B cell (primary cell): ENCODE measurements around the gene CRYBG3. TPM values are rescaled to one million over a fixed set of nuclear protein-coding genes. Genes with fewer than 3 reads are reported as not detected.

Experiments
- ATAC-seq: fragments of 200-7000 bp; cut with Tn5 transposase; one replicate; pipeline ENCODE4 v1.10.0; 2021; ENCODE audit warnings: low read depth, mild to moderate bottlenecking, moderate number of reproducible peaks, moderate library complexity
- CTCF ChIA-PET: fragments of 350-600 bp; sonication (Branson Sonifier 250); formaldehyde crosslinking; loops from one replicate; lab custom pipeline; 2021; ENCODE audit warnings: antibody characterized with exemption, inconsistent platforms; lab: Charles Lee
- POLR2A ChIA-PET: fragments of 350-600 bp; sonication (Branson Sonifier 250); formaldehyde crosslinking; loops from one replicate; lab custom pipeline; 2021; ENCODE audit warnings: antibody characterized with exemption; lab: Charles Lee
- DNase-seq: peaks from one replicate; pipeline ENCODE4 v3.0.0; 2013
- H2AFZ ChIP-seq: 2 replicates; pipeline ENCODE4 v1.6.1; 2012; ENCODE audit warnings: mild to moderate bottlenecking, low read depth, low read length; ENCODE audit not compliant: insufficient read depth, poor library complexity, severe bottlenecking
- H3K27ac ChIP-seq, 2 donors: 1 replicate in 1 of 2; 2 replicates in 1 of 2; pipeline ENCODE4 v1.5.1; 2012 to 2013; ENCODE audit warnings: low read length in 2 of 2, mild to moderate bottlenecking in 2 of 2, moderate library complexity in 1 of 2
- H3K27me3 ChIP-seq, 4 experiments: fragments of 200-600 bp in 1 of 4; sonication (generic) in 1 of 4; replicated peaks in 1 of 4; 1 replicate in 2 of 4; 2 replicates in 2 of 4; pipeline versions ENCODE4 v1.6.1 to v1.7.0; 2013 to 2016; ENCODE audit warnings: low read length in 3 of 4, mild to moderate bottlenecking in 2 of 4, mixed read lengths in 1 of 4, moderate library complexity in 1 of 4; ENCODE audit not compliant: insufficient read depth in 4 of 4, control insufficient read depth in 3 of 4; ENCODE audit errors: control extremely low read depth in 1 of 4
- H3K36me3 ChIP-seq, 2 experiments: replicated peaks in 1 of 2; 1 replicate in 1 of 2; 2 replicates in 1 of 2; pipeline versions ENCODE4 v1.6.1 to v1.7.1; 2013; ENCODE audit warnings: low read length in 1 of 2; ENCODE audit not compliant: insufficient read depth in 2 of 2, control insufficient read depth in 1 of 2; ENCODE audit errors: control extremely low read depth in 1 of 2, extremely low read depth in 1 of 2
- H3K4me1 ChIP-seq, 2 donors: fragments of 200-600 bp in 1 of 2; sonication (generic) in 1 of 2; 1 replicate in 1 of 2; 2 replicates in 1 of 2; pipeline versions ENCODE4 v1.5.1 to v1.6.1; 2013 to 2017; ENCODE audit warnings: low read length in 2 of 2; ENCODE audit not compliant: control insufficient read depth in 2 of 2, insufficient read depth in 2 of 2
- H3K4me2 ChIP-seq: replicated peaks from 2 replicates; pipeline ENCODE3; 2012; ENCODE audit warnings: mild to moderate bottlenecking, low read depth, low read length; ENCODE audit not compliant: poor library complexity, severe bottlenecking
- H3K4me3 ChIP-seq, 5 experiments: fragments of 200-600 bp in 1 of 5; sonication (generic) in 1 of 5; 1 replicate in 3 of 5; 2 replicates in 2 of 5; pipeline versions ENCODE4 v1.5.1 to v1.7.0; 2011 to 2016; ENCODE audit warnings: low read length in 4 of 5, mild to moderate bottlenecking in 4 of 5, low read depth in 2 of 5, control low read depth in 1 of 5, moderate library complexity in 1 of 5; ENCODE audit not compliant: insufficient read depth in 1 of 5; ENCODE audit errors: control extremely low read depth in 1 of 5, extremely low read depth in 1 of 5
- H3K79me2 ChIP-seq: fragments of 200-600 bp; sonication (generic); one replicate; pipeline ENCODE4 v1.6.0; 2016; ENCODE audit warnings: low read length; ENCODE audit not compliant: control insufficient read depth, insufficient read depth
- H3K9ac ChIP-seq: fragments of 200-600 bp; sonication (generic); 2 replicates; pipeline ENCODE4 v1.6.1; 2017; ENCODE audit warnings: mild to moderate bottlenecking, low read length, moderate library complexity
- H3K9me3 ChIP-seq, 3 donors: one replicate each; pipeline versions ENCODE4 v1.6.1 to v1.7.1; 2013; ENCODE audit warnings: low read length in 2 of 3; ENCODE audit not compliant: control insufficient read depth in 2 of 3, insufficient read depth in 1 of 3; ENCODE audit errors: control extremely low read depth in 1 of 3
- H4K20me1 ChIP-seq: 2 replicates; pipeline ENCODE4 v1.6.0; 2012; ENCODE audit warnings: mild to moderate bottlenecking, low read length; ENCODE audit not compliant: insufficient read depth, control insufficient read depth, poor library complexity, severe bottlenecking
- H3K27ac Mint-ChIP-seq: one replicate; pipeline ENCODE4 v1.8.0; 2021; ENCODE audit warnings: mixed read lengths
- H3K27me3 Mint-ChIP-seq: one replicate; pipeline ENCODE4 v1.8.0; 2021; ENCODE audit warnings: mixed read lengths
- H3K4me1 Mint-ChIP-seq: one replicate; pipeline ENCODE4 v1.8.0; 2021; ENCODE audit warnings: mixed read lengths
- H3K4me3 Mint-ChIP-seq: one replicate; pipeline ENCODE4 v1.8.0; 2021; ENCODE audit warnings: mixed read lengths
- H3K9me3 Mint-ChIP-seq: one replicate; pipeline ENCODE4 v1.8.0; 2022; ENCODE audit warnings: mixed read lengths; ENCODE audit not compliant: insufficient read depth
- CTCF ChIP-seq: fragments of 200-600 bp; IDR thresholded peaks from one replicate; pipeline ENCODE4 v1.8.0; 2022; ENCODE audit warnings: antibody characterized with exemption, mild to moderate bottlenecking
- EZH2 ChIP-seq: IDR thresholded peaks from 2 replicates; pipeline ENCODE4 v1.6.1; 2012; ENCODE audit warnings: borderline replicate concordance, low read depth, mild to moderate bottlenecking, moderate library complexity, low read length; ENCODE audit not compliant: insufficient read depth, poor library complexity, severe bottlenecking
- WGBS: methylation state at CpG from one replicate; pipeline ENCODE4 v1.1.5; 2013; ENCODE audit warnings: missing lambda C conversion rate; ENCODE audit not compliant: insufficient coverage; 5-methylcytosine and 5-hydroxymethylcytosine counted together
- intact Hi-C: fragments of 100-400 bp; cut with micrococcal nuclease; formaldehyde crosslinking; loops from one replicate; pipeline ENCODE4 v1.10.0; 2022
- polyA plus RNA-seq: library from polyadenylated mRNA; depleted of rRNA; stranded (reverse); fragments of >200 nt; gene quantifications from 2 replicates; pipeline ENCODE4 v1.2.3, GENCODE V29; 2012
- total RNA-seq, 2 donors: library from RNA; stranded (reverse); fragments of 120-200 nt in 1 of 2; gene quantifications; 1 replicate in 1 of 2; 2 replicates in 1 of 2; pipeline versions ENCODE4 v1.2.3 to v1.2.4, GENCODE V29; 2013 to 2022

Gene CRYBG3
- total and polyA plus RNA-seq, 2 donors (not counting 1 experiment from before 2014, with no cell fraction given): 2.2 to 3.0 TPM

GRCh38 chr3:97917813-97918536 is 96.2 kb downstream of the CRYBG3 start:
- no peaks in the 10 kb centered on the region for H3K27me3 Mint-ChIP-seq
- Histone ChIP-seq H3K27me3 (no peaks in the 10 kb centered on the region), H3K4me3 (no peak overlapping the region), H3K4me2 (no peak overlapping the region), H3K36me3 (peaks cover 1 to 2% of the 10 kb centered on the region in 2 experiments), H3K4me1 (no peaks in the 10 kb centered on the region), H3K9me3 (no peaks in the 10 kb centered on the region), H3K27ac (no peak overlapping the region), H3K9ac (no peak overlapping the region), H2AFZ (no peak overlapping the region), H4K20me1 (no peaks in the 10 kb centered on the region), H3K79me2 (no peaks in the 10 kb centered on the region)
- H3K9me3 Mint-ChIP-seq: no peaks in the 10 kb centered on the region
- intact Hi-C loops: no loop called here
- no peak for ATAC-seq
- CTCF ChIA-PET: no interaction called here
- no peak overlapping the region for H3K27ac Mint-ChIP-seq
- H3K4me1 Mint-ChIP-seq: no peaks in the 10 kb centered on the region
- no peak for DNase-seq
- no peak overlapping the region for H3K4me3 Mint-ChIP-seq
- POLR2A ChIA-PET: no interaction called here
- no peak for TF ChIP-seq EZH2
- no peak for TF ChIP-seq CTCF
- WGBS: 100% methylated on average over 2 of the region's 3 CpGs

DNA sequence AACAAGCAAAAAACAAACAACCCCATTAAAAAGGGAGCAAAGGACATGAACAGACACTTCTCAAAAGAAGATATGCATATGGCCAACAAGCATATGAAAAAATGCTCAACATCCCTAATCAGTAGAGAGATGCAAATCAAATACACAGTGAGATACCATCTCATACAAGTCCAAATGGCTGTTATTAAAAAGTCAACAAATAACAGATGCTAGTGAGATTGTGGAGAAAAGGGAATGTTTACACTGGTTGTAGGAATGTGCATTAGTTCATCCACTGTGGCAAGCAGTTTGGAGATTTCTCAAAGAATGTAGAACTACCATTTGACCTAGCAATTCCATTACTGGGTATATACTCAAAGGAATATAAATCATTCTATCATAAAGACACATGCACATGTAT is 105.9 kb downstream of the CRYBG3 start:
- Mint-ChIP-seq H3K4me3 (no peak overlapping the region), H3K9me3 (no peaks in the 10 kb centered on the region), H3K4me1 (no peaks in the 10 kb centered on the region), H3K27ac (no peak overlapping the region), H3K27me3 (no peaks in the 10 kb centered on the region)
- no peak for ATAC-seq
- Histone ChIP-seq H3K79me2 (no peaks in the 10 kb centered on the region), H3K4me1 (no peaks in the 10 kb centered on the region), H3K27me3 (no peaks in the 10 kb centered on the region), H3K4me2 (no peak overlapping the region), H3K36me3 (no peaks in the 10 kb centered on the region), H4K20me1 (no peaks in the 10 kb centered on the region), H3K4me3 (no peak overlapping the region), H3K9me3 (no peaks in the 10 kb centered on the region), H2AFZ (no peak overlapping the region), H3K27ac (no peak overlapping the region), H3K9ac (no peak overlapping the region)
- ChIA-PET CTCF (no interaction called here), POLR2A (no interaction called here)
- no peak for DNase-seq
- TF ChIP-seq EZH2 (no peak), CTCF (no peak)
- intact Hi-C loops: no loop called here
